ENCODE results near the gene POLR1F. TPM values are rescaled to one million over a fixed set of nuclear protein-coding genes. Genes with fewer than 3 reads are reported as not detected.
A peak's percentile ranks its signal among the peaks of the same experiment; 100 is the strongest.

The POLR1F gene
- total RNA-seq, 1 donor from 2014 or later: 21.1 TPM

GRCh38 chr7:19674266-19674960 is 34.4 kb downstream of the POLR1F start:
- Histone ChIP-seq H3K27me3 (ENCODE audit: control insufficient read depth, insufficient read depth, low read length) (no peaks in the 10 kb centered on the region), H3K4me3 (ENCODE audit: low read depth, low read length) (no peak overlapping the region), H3K36me3 (ENCODE audit: control insufficient read depth, insufficient read depth, low read length) (no peaks in the 10 kb centered on the region)
- no peak for FAIRE-seq
- TF ChIP-seq, protein P1, sequence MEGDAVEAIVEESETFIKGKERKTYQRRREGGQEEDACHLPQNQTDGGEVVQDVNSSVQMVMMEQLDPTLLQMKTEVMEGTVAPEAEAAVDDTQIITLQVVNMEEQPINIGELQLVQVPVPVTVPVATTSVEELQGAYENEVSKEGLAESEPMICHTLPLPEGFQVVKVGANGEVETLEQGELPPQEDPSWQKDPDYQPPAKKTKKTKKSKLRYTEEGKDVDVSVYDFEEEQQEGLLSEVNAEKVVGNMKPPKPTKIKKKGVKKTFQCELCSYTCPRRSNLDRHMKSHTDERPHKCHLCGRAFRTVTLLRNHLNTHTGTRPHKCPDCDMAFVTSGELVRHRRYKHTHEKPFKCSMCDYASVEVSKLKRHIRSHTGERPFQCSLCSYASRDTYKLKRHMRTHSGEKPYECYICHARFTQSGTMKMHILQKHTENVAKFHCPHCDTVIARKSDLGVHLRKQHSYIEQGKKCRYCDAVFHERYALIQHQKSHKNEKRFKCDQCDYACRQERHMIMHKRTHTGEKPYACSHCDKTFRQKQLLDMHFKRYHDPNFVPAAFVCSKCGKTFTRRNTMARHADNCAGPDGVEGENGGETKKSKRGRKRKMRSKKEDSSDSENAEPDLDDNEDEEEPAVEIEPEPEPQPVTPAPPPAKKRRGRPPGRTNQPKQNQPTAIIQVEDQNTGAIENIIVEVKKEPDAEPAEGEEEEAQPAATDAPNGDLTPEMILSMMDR (IDR thresholded peaks at IDR 0.05; ENCODE audit: insufficient read depth, low read length, severe bottlenecking): no peak
- peak; percentile 81 for DNase-seq (ENCODE audit: low read depth)

DNA sequence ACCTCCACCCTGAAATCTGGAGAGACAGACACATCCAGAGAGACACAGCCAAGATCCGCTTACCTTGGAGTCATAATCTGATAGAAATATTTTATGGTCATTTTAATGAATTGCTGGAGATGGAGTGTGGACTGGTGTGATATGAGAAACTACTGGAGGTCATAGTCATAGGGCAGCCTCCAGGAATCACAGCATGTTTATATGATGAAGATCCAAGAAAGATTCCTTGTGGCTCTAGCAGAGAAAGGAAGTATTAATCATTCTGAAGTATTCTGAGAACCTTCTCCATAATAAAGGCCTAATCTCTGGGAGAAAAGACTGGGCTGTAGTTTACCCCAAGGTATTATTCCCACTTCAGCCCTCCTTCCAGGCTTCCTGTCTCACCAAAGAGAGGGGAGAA is 38.0 kb downstream of the POLR1F start:
- DNase-seq (ENCODE audit: low read depth) (no peak), FAIRE-seq (no peak)
- TF ChIP-seq, protein P1 (IDR thresholded peaks at IDR 0.05; ENCODE audit: insufficient read depth, low read length, severe bottlenecking): no peak
- Histone ChIP-seq H3K27me3 (ENCODE audit: control insufficient read depth, insufficient read depth, low read length) (no peaks in the 10 kb centered on the region), H3K36me3 (ENCODE audit: control insufficient read depth, insufficient read depth, low read length) (no peaks in the 10 kb centered on the region), H3K4me3 (ENCODE audit: low read depth, low read length) (no peak overlapping the region)

DNA sequence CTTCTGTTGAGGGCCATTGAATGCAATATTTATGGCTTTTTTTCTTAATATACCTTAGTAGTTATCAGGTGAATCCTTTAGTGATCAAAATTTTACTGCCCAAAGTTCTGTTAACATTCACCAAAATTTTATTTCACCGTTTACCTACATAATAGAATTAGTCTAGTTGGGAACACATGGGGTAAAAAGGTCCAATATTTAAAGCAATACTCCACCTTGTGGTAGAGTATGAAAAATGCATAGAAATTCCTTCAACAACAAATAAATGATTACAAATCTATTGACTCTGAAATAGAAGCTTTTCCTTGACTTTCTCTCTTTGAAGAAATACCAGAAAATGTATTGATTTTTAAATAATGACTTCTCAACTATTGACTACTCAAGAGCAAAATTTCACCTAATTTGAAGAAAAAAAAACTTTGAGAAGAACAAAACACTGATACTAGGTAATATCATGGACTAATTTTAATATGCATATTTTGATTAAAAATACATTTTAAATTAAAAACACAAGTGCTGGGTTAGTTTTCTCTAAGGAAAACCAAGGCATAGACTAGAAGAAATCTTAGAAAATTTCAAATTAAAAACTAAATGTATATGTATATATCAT is 43.3 kb downstream of the POLR1F start:
- DNase-seq (ENCODE audit: low read depth) (peak; percentile 61), FAIRE-seq (no peak)
- Histone ChIP-seq H3K4me3 (ENCODE audit: low read depth, low read length) (no peak overlapping the region), H3K36me3 (ENCODE audit: control insufficient read depth, insufficient read depth, low read length) (no peaks in the 10 kb centered on the region), H3K27me3 (ENCODE audit: control insufficient read depth, insufficient read depth, low read length) (no peaks in the 10 kb centered on the region)
- TF ChIP-seq, protein P1 (IDR thresholded peaks at IDR 0.05; ENCODE audit: insufficient read depth, low read length, severe bottlenecking): peak; percentile 18

- H3K27me3 ChIP-seq (ENCODE audit: control insufficient read depth, insufficient read depth, low read length): no peaks in the 10 kb centered on the region
- H3K4me3 ChIP-seq (ENCODE audit: low read depth, low read length): no peak overlapping the region
- DNase-seq (ENCODE audit: low read depth): peak; percentile 94
- FAIRE-seq: no peak
- TF ChIP-seq, protein P1 (IDR thresholded peaks at IDR 0.05; ENCODE audit: insufficient read depth, low read length, severe bottlenecking): no peak
- no peaks in the 10 kb centered on the region for H3K36me3 ChIP-seq (ENCODE audit: control insufficient read depth, insufficient read depth, low read length)
These were observed 44.9 kb downstream of the POLR1F start for GRCh38 chr7:19663816-19664462.

DNA sequence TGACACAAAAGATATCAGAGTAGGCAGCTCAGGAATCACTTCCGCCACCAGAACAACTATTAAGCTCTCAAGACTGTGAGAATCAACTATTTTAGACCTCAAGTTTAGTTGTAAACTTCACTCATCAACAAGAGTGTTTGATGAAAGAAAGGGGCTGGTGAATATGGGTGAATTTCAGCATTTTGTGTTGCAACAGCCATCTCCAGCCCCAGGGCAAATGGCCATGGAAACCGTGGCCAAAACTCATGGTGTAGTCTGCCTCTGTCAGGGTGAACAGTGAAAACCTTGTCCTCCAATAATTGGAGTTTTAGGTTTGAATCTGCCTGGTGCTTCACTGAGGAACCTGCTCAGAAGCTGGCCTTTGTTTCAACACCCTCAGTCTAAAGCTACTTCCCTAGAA is 60.0 kb downstream of the POLR1F start:
- Histone ChIP-seq H3K4me3 (ENCODE audit: low read depth, low read length) (no peak overlapping the region), H3K27me3 (ENCODE audit: control insufficient read depth, insufficient read depth, low read length) (peaks cover 3% of the 10 kb centered on the region), H3K36me3 (ENCODE audit: control insufficient read depth, insufficient read depth, low read length) (no peaks in the 10 kb centered on the region)
- no peak for DNase-seq (ENCODE audit: low read depth)
- no peak for FAIRE-seq
- TF ChIP-seq, protein P1 (IDR thresholded peaks at IDR 0.05; ENCODE audit: insufficient read depth, low read length, severe bottlenecking): no peak

Other genes starting within 250 kb of the POLR1F start
- not detected in 2 replicates for gene TMEM196, start 64.6 kb upstream of the POLR1F start, total RNA-seq